MG63 (cell line): Measurements from ENCODE around the gene HS3ST3B1. TPM values are rescaled to one million over a fixed set of nuclear protein-coding genes. Genes with fewer than 3 reads are reported as not detected.

ENCODE experiments used
- DNase-seq: peaks from one replicate; pipeline ENCODE4 v3.0.0-alpha.2; 2020
- H3K27me3 ChIP-seq: fragments of 250-450 bp; sonication (Bioruptor Pico); 2 replicates; pipeline ENCODE4 v1.5.1; 2020; ENCODE audit warnings: mild to moderate bottlenecking, moderate library complexity
- H3K36me3 ChIP-seq: fragments of 250-450 bp; sonication (Bioruptor Pico); 2 replicates; pipeline ENCODE4 v1.5.1; 2020; ENCODE audit warnings: mild to moderate bottlenecking, moderate library complexity
- H3K4me3 ChIP-seq: fragments of 250-450 bp; sonication (Bioruptor Pico); 2 replicates; pipeline ENCODE4 v1.5.1; 2020; ENCODE audit warnings: mild to moderate bottlenecking, moderate library complexity
- H3K9me3 ChIP-seq: fragments of 250-450 bp; sonication (Bioruptor Pico); 2 replicates; pipeline ENCODE4 v1.5.1; 2020; ENCODE audit warnings: mild to moderate bottlenecking, moderate library complexity
- total RNA-seq: library from RNA; depleted of rRNA; stranded (reverse); fragments of >200 nt; shearing (Covaris generic); gene quantifications from 2 replicates; pipeline ENCODE4 v1.2.3, GENCODE V29; 2014; ENCODE audit warnings: low replicate concordance

The HS3ST3B1 gene
- total RNA-seq, 1 experiment from 2014 or later: 0.49 TPM

DNA sequence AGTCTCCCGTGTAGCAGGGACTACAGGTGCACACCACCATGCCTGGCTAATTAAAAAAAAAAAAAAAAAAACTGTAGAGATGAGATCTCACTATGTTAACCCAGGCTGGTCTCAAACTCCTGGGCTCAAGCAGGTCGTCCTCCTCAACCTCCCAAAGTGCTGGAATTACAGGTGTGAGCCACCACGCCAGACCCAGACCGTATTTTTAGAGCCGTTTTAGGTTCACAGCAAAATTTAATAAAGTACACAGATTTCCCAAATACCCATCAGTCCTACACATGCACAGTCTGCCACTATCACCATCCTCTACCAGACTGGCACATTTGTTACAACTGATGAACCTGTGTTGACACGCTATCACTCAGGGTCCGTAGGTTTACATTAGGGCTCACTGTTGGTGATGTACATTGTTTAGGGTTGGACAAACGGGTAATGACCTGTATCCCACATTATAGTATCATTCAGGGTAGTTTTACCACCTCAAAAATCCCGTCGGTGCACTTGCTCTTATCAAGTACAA is 10.4 kb downstream of the HS3ST3B1 start:
- Histone ChIP-seq H3K36me3 (no peaks in the 10 kb centered on the region), H3K4me3 (no peak overlapping the region), H3K27me3 (no peaks in the 10 kb centered on the region), H3K9me3 (no peaks in the 10 kb centered on the region)
- DNase-seq: no peak

DNA sequence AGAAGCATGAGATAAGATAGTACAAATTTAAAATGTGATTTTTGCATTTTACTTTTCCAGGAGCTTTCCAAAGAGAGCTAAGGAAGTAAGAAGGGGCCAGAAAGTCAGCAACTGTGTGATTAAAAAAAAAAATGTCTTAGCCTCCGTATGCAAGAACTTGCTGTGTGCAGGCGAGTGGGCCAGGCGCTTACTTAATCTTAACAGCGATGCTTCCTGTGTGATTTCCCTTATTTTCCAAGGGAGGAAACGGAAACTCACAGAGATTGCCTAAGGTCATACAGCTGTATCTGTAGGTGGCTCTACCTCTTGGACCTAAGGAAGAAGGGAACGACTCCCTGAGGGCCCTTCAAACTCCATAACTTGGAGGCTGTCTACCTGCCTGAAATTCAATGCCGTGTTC is 11.1 kb downstream of the HS3ST3B1 start:
- DNase-seq: no peak
- Histone ChIP-seq H3K4me3 (no peak overlapping the region), H3K9me3 (no peaks in the 10 kb centered on the region)

GRCh38 chr17:14312522-14312921 is 11.6 kb downstream of the HS3ST3B1 start:
- no peaks in the 10 kb centered on the region for H3K36me3 ChIP-seq
- no peaks in the 10 kb centered on the region for H3K27me3 ChIP-seq
- no peaks in the 10 kb centered on the region for H3K9me3 ChIP-seq
- H3K4me3 ChIP-seq: no peak overlapping the region
- DNase-seq: no peak

More for the DNA sequence above, 11.1 kb downstream of the HS3ST3B1 start:
- H3K27me3 ChIP-seq: no peaks in the 10 kb centered on the region
- no peaks in the 10 kb centered on the region for H3K36me3 ChIP-seq

DNA sequence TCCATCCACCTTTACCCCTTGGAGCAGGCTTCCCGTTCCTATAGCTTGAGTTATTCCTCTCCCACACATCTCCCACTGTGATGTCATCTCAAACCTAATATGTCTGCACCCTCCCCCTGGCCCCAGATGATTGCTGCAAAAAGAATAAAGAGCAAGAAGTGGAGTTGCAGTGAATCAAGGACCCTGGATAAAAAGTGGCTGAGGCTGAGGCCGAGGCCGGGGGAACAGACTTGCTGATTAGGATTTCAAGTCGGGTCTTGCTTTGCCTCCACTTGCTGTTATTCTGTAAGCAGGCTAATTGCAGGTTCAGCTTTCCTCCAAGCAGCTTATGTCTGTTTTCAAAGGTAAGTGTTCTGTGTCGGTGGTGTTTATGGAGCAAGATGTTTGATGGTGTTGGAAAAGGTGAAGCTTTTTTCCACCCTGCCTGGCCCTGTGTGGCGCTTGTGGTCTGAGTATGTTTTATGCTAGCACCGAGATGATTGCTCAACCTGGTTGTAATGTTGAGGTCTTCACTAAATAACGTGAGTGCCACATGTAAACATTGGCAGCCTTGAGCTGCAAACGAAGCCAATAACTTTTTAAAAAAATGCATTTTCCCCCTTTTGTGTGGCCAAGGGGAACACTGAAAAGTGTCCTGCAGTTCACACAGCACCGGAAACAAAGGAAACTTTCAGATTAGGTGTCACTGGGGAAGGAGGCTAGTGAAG is 15.4 kb downstream of the HS3ST3B1 start:
- no peak for DNase-seq
- no peaks in the 10 kb centered on the region for H3K27me3 ChIP-seq
- no peak overlapping the region for H3K4me3 ChIP-seq

GRCh38 chr17:14317383-14317782 is 16.5 kb downstream of the HS3ST3B1 start:
- Histone ChIP-seq H3K9me3 (no peaks in the 10 kb centered on the region), H3K36me3 (no peaks in the 10 kb centered on the region), H3K27me3 (no peaks in the 10 kb centered on the region), H3K4me3 (no peak overlapping the region)
- DNase-seq: no peak

More for the DNA sequence above, 15.4 kb downstream of the HS3ST3B1 start:
- H3K36me3 ChIP-seq: no peaks in the 10 kb centered on the region
- no peaks in the 10 kb centered on the region for H3K9me3 ChIP-seq

GRCh38 chr17:14318109-14318917 is 17.4 kb downstream of the HS3ST3B1 start:
- Histone ChIP-seq H3K27me3 (no peaks in the 10 kb centered on the region), H3K4me3 (no peak overlapping the region)
- no peak for DNase-seq

GRCh38 chr17:14318918-14319205 is 18.0 kb downstream of the HS3ST3B1 start:
- Histone ChIP-seq H3K36me3 (no peaks in the 10 kb centered on the region), H3K4me3 (no peak overlapping the region), H3K9me3 (no peaks in the 10 kb centered on the region), H3K27me3 (no peaks in the 10 kb centered on the region)
- DNase-seq: no peak

More at GRCh38 chr17:14318109-14318917, 17.4 kb downstream of the HS3ST3B1 start:
- Histone ChIP-seq H3K36me3 (no peaks in the 10 kb centered on the region), H3K9me3 (no peaks in the 10 kb centered on the region)

DNA sequence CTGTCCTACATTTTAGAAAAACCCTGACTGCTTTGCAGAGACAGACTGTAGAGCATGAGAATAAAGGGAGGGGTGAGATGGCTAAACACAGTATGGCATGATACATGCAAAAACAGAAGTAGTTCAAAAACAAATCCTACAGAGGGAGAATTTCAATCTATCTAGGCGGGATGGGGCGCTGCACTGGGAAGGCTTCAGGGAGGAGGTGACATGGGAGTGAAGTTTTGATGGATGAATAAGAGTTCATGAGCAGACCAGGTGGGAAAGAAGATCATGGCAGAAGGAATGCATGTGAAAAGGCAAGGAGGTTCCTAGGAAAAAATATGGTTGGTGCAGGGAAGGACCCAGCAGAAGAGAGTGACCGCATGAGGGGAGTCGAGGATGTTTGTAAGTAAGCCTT is 19.2 kb downstream of the HS3ST3B1 start:
- Histone ChIP-seq H3K36me3 (no peaks in the 10 kb centered on the region), H3K4me3 (no peak overlapping the region), H3K9me3 (no peaks in the 10 kb centered on the region), H3K27me3 (no peaks in the 10 kb centered on the region)
- DNase-seq: no peak

- H3K36me3 ChIP-seq: no peaks in the 10 kb centered on the region
- no peak for DNase-seq
- no peaks in the 10 kb centered on the region for H3K9me3 ChIP-seq
- no peaks in the 10 kb centered on the region for H3K27me3 ChIP-seq
- no peak overlapping the region for H3K4me3 ChIP-seq
Observed at GRCh38 chr17:14320734-14321475, 20.0 kb downstream of the HS3ST3B1 start.

DNA sequence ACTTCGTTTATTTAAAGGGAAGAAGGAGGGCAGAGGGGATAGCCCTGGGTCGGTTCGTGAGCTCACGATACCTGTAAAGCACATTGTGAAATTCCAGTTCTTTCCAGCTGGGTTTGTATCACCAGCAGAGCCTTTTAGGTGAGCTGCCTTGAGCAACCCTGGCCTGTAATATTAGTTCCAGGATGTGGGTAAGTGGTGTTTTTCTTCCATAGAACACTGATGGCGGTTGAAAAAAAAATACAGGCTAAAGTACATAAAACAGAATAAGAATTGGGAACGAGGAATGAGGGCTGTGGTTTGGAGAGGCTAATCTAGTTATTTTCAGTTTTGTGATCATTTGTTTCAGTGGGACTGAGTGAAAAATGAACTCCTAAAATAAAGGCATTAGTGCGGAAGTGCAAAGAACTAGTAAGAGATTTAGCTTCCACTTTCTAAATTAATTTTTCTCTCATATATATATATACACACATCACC is 20.6 kb downstream of the HS3ST3B1 start:
- DNase-seq: no peak
- H3K4me3 ChIP-seq: no peak overlapping the region
- H3K27me3 ChIP-seq: no peaks in the 10 kb centered on the region
- no peaks in the 10 kb centered on the region for H3K9me3 ChIP-seq
- no peaks in the 10 kb centered on the region for H3K36me3 ChIP-seq

DNA sequence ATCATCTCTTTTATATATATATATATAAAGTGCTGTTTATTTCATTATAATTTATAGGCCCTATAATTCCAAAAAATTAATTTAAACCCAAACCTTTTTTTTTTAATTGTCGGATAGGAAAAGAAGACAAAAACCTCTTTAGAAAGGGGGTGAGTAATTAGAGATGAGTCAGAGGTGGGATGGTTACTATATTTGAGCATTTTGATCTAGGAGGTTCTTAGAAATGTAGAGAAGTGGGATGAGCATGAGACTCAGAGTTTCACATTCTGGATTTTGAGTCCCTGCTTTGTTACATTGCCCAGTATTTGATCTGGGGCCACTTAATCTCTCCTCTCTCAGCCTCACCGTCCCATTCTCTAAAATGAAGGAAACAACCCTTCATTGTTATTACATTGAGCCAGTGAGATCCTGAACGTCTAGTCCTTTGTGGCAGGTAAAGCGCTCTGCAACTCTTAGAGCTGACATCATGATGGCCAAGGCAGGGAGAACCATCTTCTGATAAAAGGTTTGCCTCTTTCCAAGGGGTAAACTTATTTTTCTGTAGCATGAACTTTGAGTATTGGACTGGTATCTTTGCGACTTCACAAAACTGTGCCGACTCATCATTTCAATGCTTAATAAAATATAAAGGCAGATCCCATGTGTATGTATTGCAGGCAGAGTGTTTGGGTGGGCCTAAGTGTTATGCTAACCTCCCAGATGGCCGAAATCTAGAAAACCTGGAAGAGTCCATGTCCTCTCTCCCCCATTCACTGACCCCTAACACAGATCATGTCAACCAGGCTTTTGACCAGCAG is 21.3 kb downstream of the HS3ST3B1 start:
- H3K27me3 ChIP-seq: no peaks in the 10 kb centered on the region
- no peaks in the 10 kb centered on the region for H3K36me3 ChIP-seq
- no peak overlapping the region for H3K4me3 ChIP-seq
- no peaks in the 10 kb centered on the region for H3K9me3 ChIP-seq
- DNase-seq: no peak

DNA sequence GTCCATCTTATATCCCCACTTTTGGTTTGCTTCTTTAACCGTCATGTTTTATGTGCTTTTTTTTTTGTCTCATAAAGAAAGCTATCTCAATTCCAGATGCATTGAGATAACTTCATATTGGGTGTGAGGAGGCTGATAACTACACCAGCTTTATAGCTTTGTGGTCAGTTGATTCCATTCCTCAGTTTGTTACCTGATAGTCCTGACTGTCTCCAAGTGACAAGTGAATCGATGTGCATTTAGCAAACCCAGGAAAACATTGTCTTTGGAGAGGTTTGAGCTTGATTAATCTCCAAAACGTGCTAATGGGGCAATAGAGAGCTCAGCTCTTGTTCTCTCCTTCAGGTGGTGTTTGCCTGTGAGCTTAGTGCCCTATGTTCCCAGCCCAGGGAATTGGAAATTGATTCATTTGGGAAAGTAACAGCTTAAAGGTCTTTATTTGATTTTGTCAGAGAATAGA is 22.7 kb downstream of the HS3ST3B1 start:
- no peaks in the 10 kb centered on the region for H3K27me3 ChIP-seq
- H3K4me3 ChIP-seq: no peak overlapping the region
- no peaks in the 10 kb centered on the region for H3K9me3 ChIP-seq
- no peaks in the 10 kb centered on the region for H3K36me3 ChIP-seq
- DNase-seq: no peak

GRCh38 chr17:14325618-14326167 is 24.8 kb downstream of the HS3ST3B1 start:
- DNase-seq: no peak
- H3K9me3 ChIP-seq: no peaks in the 10 kb centered on the region
- H3K4me3 ChIP-seq: no peak overlapping the region
- H3K27me3 ChIP-seq: no peaks in the 10 kb centered on the region
- no peaks in the 10 kb centered on the region for H3K36me3 ChIP-seq

DNA sequence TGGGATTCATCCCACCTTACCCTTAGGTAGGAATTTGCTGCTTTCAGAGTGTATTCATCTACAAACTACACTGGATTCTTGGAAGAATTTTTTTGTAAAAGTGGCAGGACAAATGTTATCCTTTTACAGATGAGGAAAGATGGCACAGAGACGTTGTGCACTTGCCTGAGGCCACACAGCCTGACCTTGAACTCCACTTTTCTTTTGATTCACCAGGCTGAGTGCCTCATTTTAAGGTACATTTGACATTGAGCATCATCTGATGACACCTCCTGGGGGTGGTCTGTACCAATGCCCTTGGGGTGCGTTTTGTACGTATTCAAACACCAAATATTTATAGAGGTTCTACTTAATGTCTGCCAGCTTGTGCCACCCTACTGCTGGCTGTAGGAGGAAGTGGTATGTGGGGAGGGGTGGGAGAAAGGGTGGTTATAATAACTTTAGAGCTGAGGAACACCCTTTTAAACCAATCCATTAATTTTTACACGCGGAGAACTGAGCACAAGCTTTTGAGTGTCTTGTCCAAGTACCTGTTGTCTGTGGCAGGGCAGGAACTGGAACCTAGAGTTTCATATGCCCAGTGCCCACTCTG is 29.1 kb downstream of the HS3ST3B1 start:
- Histone ChIP-seq H3K9me3 (no peaks in the 10 kb centered on the region), H3K27me3 (no peaks in the 10 kb centered on the region), H3K36me3 (no peaks in the 10 kb centered on the region), H3K4me3 (no peak overlapping the region)
- DNase-seq: no peak

- Histone ChIP-seq H3K9me3 (no peaks in the 10 kb centered on the region), H3K27me3 (no peaks in the 10 kb centered on the region), H3K36me3 (no peaks in the 10 kb centered on the region), H3K4me3 (no peak overlapping the region)
- DNase-seq: no peak
Observed at GRCh38 chr17:14330492-14330962, 29.6 kb downstream of the HS3ST3B1 start.
